Psoas muscle (tissue), 8 donors: Measurements from ENCODE around the gene LPIN1. TPM values are rescaled to one million over a fixed set of nuclear protein-coding genes. Genes with fewer than 3 reads are reported as not detected.

Experiments
- ATAC-seq, 4 donors: fragments of 200-7000 bp; cut with Tn5 transposase; one replicate each; pipeline ENCODE4 v1.9.1; 2020; ENCODE audit warnings: moderate library complexity in 3 of 4, mild to moderate bottlenecking in 2 of 4
- DNase-seq, 2 donors: peaks; one replicate each; pipeline ENCODE4 v3.0.0-alpha.2; 2020
- H3K27ac ChIP-seq: fragments of 200-600 bp; one replicate; pipeline ENCODE4 v1.8.0; 2022
- H3K27me3 ChIP-seq, 3 donors: fragments of 200-600 bp in 1 of 3; one replicate each; pipeline versions ENCODE4 v1.6.1 to v1.8.0; 2013 to 2022; ENCODE audit warnings: low read length in 2 of 3, mild to moderate bottlenecking in 2 of 3, moderate library complexity in 1 of 3; ENCODE audit not compliant: insufficient read depth in 3 of 3
- H3K36me3 ChIP-seq, 2 donors: fragments of 200-600 bp in 1 of 2; one replicate each; pipeline versions ENCODE4 v1.6.1 to v1.8.0; 2013 to 2022; ENCODE audit warnings: low read depth in 1 of 2, mild to moderate bottlenecking in 1 of 2, moderate library complexity in 1 of 2; ENCODE audit not compliant: insufficient read depth in 1 of 2
- H3K4me1 ChIP-seq: fragments of 200-600 bp; one replicate; pipeline ENCODE4 v1.8.0; 2022
- H3K4me3 ChIP-seq: fragments of 200-600 bp; one replicate; pipeline ENCODE4 v1.8.0; 2022; ENCODE audit warnings: mild to moderate bottlenecking
- H3K9me3 ChIP-seq: fragments of 200-600 bp; one replicate; pipeline ENCODE4 v1.8.0; 2022
- WGBS, 3 donors: extraction: QIAGEN DNeasy Blood & Tissue Kit; methylation state at CpG; one replicate each; pipeline versions ENCODE4 v1.1.6 to v1.1.7; 2013; 5-methylcytosine and 5-hydroxymethylcytosine counted together
- intact Hi-C, 2 donors: fragments of 100-400 bp; cut with DNase I; formaldehyde crosslinking; loops; one replicate each; pipeline versions ENCODE4 v1.11.0 to v1.14.2; 2022
- polyA plus RNA-seq, 3 donors: library from polyadenylated mRNA; stranded (reverse); fragments of 200-250 nt; gene quantifications; one replicate each; pipeline ENCODE4 v1.2.3, GENCODE V29; 2013
- total RNA-seq, 4 donors: library from RNA; stranded (reverse); fragmentation: NEBNext Ultra II Directional in 2 of 4; extraction: Animal tissue kit (Norgen Biotek cat#: 25700) in 2 of 4; gene quantifications; one replicate each; pipeline versions ENCODE4 v1.2.1 to v1.2.4, GENCODE V29; 2021 to 2023
- TF ChIP-seq, protein P1 (sequence below): fragments of 200-600 bp; IDR thresholded peaks from one replicate; pipeline ENCODE4 v1.8.0; 2022; ENCODE audit warnings: antibody characterized with exemption
- donor health status: healthy with polysubstance abuse.
- donor health status: DM: no; HTN: no; CAD: no; lungs with moderate emphysema.
- donor health status: Bipolar disorder and iron deficiency.
- donor health status: healthy.
- donor health status: DM: yes; HTN: yes; CAD: no.
- donor health status: DM: no; HTN: no; CAD: no.
- donor health status: DM: no; HTN: no; CAD: no.
- donor health status: DM: yes; HTN: yes; CAD: no.

The LPIN1 gene
- total and polyA plus RNA-seq, 7 donors = 82.0 to 382 (median 146) TPM

- TF ChIP-seq, protein P1, sequence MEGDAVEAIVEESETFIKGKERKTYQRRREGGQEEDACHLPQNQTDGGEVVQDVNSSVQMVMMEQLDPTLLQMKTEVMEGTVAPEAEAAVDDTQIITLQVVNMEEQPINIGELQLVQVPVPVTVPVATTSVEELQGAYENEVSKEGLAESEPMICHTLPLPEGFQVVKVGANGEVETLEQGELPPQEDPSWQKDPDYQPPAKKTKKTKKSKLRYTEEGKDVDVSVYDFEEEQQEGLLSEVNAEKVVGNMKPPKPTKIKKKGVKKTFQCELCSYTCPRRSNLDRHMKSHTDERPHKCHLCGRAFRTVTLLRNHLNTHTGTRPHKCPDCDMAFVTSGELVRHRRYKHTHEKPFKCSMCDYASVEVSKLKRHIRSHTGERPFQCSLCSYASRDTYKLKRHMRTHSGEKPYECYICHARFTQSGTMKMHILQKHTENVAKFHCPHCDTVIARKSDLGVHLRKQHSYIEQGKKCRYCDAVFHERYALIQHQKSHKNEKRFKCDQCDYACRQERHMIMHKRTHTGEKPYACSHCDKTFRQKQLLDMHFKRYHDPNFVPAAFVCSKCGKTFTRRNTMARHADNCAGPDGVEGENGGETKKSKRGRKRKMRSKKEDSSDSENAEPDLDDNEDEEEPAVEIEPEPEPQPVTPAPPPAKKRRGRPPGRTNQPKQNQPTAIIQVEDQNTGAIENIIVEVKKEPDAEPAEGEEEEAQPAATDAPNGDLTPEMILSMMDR = no peak
- ATAC-seq (no peak), DNase-seq (no peak)
- Histone ChIP-seq H3K4me3 (no peak overlapping the region), H3K27ac (no peak overlapping the region), H3K9me3 (no peaks in the 10 kb centered on the region), H3K4me1 (peaks cover 21% of the 10 kb centered on the region), H3K36me3 (no peaks in the 10 kb centered on the region), H3K27me3 (no peaks in the 10 kb centered on the region)
- WGBS, 3 donors = 90 to 94% (median 94%) methylated on average over 6 of the region's 6 CpGs
- intact Hi-C loops = loop anchor here (5.0 to 10.0 kb wide), 2 partner anchors 1099 to 1101 kb away; no protein-coding TSS in a partner anchor
Observed at GRCh38 chr2:11833601-11834000, 87.2 kb downstream of the LPIN1 start.

DNA sequence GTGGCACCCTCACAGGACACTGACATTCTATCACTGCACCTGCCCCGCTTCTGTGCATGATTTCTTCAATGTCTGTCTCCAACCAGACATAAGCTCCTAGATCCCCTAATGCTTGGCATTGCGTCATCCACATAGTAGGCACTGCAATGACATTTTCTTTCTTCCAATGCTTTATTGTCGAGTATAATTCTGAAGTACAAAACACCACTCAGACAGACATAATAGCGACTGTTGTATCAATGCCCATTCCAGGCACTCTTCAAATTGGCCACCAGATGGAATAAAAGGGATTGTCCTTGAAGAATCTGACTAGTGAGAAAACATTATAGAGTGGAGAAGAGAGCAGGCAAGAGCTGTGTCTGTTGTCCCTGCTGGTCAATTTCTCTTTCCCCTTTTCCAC lies 89.0 kb downstream of the LPIN1 start:
- no peaks in the 10 kb centered on the region for H3K36me3 ChIP-seq
- no peak for ATAC-seq
- H3K4me1 ChIP-seq = peaks cover 5% of the 10 kb centered on the region
- no peak overlapping the region for H3K4me3 ChIP-seq
- no peak overlapping the region for H3K27ac ChIP-seq
- no peaks in the 10 kb centered on the region for H3K27me3 ChIP-seq
- intact Hi-C loops = loop anchor here in 1 of 2 donors (10.0 kb wide), 1 partner anchor 1099 kb away; no protein-coding TSS in a partner anchor
- no peak for DNase-seq
- 92 to 95% (median 95%) methylated on average over 4 of the region's 4 CpGs for WGBS, 3 donors
- TF ChIP-seq, protein P1 = no peak
- H3K9me3 ChIP-seq = no peaks in the 10 kb centered on the region

GRCh38 chr2:11836647-11837219 lies 90.3 kb downstream of the LPIN1 start:
- H3K27ac ChIP-seq = no peak overlapping the region
- TF ChIP-seq, protein P1 = no peak
- no peak for DNase-seq
- no peak overlapping the region for H3K4me3 ChIP-seq
- H3K36me3 ChIP-seq = no peaks in the 10 kb centered on the region
- intact Hi-C loops = loop anchor here in 1 of 2 donors (10.0 kb wide), 1 partner anchor 1098 kb away; no protein-coding TSS in a partner anchor
- 83 to 87% (median 86%) methylated on average over 7 of the region's 7 CpGs for WGBS, 3 donors
- H3K9me3 ChIP-seq = no peaks in the 10 kb centered on the region
- no peaks in the 10 kb centered on the region for H3K4me1 ChIP-seq
- H3K27me3 ChIP-seq = no peaks in the 10 kb centered on the region
- ATAC-seq = no peak

- intact Hi-C loops = loop anchor here in 1 of 2 donors (10.0 kb wide), 1 partner anchor 1097 kb away; no protein-coding TSS in a partner anchor
Observed at GRCh38 chr2:11837875-11838734, 91.7 kb downstream of the LPIN1 start.

More at GRCh38 chr2:11837875-11838734, 91.7 kb downstream of the LPIN1 start:
- H3K27ac ChIP-seq = no peak overlapping the region
- no peaks in the 10 kb centered on the region for H3K9me3 ChIP-seq
- no peaks in the 10 kb centered on the region for H3K27me3 ChIP-seq
- ATAC-seq (no peak), DNase-seq (no peak)
- WGBS, 3 donors = 72 to 79% (median 78%) methylated on average over 10 of the region's 10 CpGs
- no peaks in the 10 kb centered on the region for H3K4me1 ChIP-seq
- H3K36me3 ChIP-seq = no peaks in the 10 kb centered on the region
- H3K4me3 ChIP-seq = no peak overlapping the region
- TF ChIP-seq, protein P1 = no peak
